ENCODE results near the gene HUNK.
"Not testable (repeated sequence)": the region's sequence is repeated elsewhere in the genome, so short reads cannot be mapped to it uniquely, and the experiment has no call there.

Gene HUNK

DNA sequence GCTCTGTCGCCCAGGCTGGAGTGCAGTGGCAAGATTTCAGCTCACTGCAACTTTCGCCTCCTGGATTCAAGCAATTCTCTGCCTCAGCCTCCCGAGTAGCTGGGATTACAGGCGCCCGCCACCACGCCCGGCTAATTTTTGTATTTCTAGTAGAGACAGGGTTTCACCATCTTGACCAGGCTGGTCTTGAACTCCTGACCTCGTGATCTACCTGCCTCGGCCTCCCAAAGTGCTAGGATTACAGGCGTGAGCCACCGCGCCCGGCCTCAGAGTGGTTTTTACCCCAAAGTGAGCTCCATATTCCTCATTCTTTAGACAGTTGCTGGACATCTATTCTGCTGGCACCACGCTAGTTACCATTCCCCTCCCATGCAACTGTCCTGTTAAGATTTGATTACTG is 1.4 kb upstream of the HUNK start:
- DNase-seq = not testable (repeated sequence)

DNA sequence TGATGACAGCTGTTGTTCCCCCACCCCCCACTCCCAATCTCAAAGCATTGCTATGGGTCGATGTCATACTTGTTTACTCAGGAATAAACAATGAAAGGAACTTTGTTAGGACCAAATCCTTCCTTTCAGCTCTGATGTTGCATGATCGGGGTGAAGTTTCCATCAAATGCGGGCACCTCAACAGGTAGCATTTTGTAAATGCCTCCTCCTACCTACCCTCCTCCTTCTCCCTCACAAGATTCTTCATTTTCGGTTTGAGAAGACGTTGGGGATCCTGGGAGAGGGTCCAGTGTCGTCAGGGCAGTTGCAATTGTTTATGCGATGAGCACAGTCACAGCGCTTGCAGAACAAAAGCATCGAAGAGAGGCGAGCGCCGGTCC is 758 bp upstream of the HUNK start:
- DNase-seq = no peak

DNA sequence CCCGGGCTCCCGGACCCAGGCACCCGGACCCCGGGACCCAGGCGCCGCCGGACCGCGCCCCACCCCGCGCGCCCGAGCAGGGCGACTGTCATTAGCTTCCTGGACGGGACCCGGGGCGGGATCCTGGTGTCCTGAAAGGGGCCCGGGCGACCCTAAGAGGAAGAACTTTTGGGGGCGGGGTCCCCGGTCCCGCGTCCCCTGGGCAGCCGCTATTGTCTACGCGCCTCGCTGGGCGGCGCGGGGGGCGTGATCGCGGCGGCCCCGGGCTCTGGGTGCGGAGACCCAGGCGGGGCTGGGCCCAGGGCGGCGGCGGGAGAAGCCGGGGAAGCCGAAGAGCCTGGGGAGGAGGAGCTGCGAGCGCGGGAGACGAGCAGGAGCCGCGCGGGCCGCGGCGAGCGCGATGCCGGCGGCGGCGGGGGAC is 465 bp downstream of the HUNK start:
- DNase-seq = no peak

DNA sequence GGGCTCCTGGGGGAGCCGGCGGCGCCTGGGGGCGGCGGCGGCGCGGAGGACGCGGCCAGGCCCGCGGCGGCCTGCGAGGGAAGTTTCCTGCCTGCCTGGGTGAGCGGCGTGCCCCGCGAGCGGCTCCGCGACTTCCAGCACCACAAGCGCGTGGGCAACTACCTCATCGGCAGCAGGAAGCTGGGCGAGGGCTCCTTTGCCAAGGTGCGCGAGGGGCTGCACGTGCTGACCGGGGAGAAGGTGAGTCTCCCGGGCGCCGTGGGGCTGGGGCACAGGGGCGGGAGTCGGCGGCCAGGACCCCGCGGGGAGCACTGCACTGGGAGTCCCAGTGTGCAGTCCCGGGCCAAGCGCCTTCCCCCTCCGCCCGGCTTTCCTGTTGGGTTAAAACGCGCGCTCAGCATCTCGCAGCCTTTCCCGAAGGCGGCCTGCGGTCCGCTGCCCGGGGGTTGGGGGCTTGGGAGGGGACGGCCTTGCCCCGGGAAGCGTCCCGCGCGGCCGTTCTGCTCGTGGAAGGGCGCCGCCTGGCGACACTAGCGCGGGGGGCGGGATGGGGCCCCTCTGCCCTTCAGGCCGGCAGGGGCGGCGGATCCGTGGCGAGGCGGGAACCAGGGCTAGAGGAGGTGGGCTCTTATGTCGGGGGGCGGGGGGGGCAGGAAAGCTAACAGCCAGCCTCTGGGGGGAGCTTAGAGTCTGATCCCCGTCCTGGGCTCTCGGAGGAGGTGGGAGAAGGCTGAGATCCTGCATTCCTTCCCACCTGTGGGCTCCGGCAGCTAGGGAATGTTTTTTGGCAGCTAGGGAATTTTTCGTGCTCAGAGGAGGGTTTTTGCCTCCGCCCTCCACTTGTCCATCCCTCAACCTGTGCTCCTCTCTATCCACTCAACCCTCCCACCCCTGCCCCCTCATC is 1.1 kb downstream of the HUNK start:
- peak; percentile 3 to 57 for DNase-seq

DNA sequence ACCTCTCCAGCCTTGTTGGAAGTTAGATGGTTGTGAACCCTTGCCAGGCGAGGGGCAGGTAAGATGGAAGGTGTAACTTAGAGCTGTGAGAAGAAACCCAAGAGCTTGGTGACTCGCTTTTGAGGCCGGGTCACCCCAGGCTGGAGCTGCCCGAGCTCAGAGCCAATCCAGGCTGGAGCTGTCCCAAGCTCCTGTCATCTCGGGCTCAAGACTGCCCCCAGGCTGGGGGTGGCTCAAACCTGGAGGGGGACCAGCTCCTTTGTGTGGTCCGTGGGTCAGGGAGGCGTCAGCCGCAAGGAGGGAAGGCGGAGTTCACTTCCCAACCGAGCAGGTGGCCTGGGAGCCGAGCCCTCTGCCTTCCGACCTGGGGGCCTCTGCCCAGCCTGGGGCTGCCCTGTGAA is 2.0 kb downstream of the HUNK start:
- DNase-seq = no peak

DNA sequence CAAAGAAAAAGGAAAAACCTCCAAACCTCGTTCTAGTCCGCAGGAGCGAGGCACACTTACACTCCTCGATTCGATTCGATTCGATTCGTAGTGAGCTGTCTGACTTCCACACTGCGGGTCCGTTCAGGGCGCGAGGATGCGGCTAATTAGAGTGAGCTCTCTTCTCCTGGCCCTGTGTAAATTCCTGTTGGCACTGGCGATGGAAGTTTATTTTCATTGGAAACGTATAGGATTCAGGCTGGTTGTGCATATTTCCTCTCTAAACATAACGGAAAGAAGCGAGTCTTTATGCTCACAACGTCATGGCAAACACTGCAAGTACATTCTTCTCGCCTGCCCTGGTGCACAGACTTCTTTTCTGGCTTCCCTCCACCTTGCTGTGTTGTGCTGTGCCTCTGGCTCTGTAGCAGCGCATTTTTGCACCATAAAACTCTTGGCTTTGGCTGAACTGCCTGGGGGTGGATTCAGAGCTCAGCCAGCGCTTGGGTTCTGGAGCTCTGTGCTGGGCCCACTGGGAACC is 2.7 kb downstream of the HUNK start:
- DNase-seq = no peak

DNA sequence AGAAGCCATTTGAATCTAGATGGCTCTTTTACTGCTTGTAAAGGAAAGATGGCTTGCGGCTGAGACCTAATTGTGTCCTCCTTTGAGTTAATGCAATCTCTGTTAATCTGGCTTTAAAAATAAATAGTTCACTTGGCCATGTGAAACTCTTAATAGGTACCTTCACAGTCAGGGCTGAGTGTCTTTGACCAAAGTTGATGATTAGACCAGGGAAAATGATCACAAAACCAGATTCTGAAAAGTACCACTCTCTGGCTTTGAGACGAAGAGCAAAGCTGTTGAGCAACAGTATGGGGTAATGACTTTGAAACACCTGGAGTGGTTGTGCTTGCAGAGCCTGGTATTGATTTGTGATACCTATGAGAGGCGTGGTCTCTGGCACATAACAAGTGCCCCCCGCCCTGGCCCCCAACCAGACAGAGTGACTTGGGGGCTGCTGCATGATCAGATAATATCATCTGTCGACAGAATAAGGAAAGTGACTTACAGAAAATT is 4.7 kb downstream of the HUNK start:
- no peak for DNase-seq

DNA sequence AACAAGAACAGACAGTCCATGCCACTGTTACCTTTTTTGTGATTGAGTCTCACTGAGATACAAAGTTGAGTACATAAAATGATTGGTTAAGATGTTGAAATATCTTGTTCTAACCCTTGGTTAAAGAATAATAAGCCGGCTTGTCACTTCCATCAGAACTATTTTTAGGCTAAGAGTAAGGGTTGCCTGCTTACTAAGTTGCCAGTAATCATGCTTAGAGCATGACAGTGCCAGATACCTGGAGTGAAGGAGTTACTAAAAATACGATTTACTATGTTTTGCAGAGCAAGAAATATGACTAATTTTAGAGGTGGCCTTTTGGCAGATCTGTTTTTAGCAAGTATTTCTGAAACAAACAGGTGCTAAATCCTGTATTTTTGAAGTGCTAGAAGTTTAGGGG is 6.0 kb downstream of the HUNK start:
- no peak for DNase-seq

DNA sequence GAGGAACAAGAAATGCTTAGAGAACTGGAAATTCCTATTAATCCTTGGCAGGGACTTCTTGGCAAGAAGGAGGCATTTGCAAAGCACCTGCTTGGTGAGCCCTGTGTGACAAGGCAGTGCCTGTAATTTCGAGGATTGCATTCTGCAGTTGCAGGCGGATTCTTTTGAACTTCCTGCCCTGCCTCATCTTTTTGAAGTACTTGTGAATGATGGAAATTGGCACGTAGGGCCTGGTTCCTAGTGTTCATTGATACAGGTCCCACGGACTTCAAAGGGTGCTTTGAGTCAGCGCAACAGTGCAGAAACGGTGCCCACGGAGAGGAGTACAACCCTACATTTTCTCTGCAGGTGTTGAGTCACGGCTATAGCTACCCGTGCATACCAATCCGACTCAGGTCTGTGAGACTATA is 6.4 kb downstream of the HUNK start:
- no peak for DNase-seq

DNA sequence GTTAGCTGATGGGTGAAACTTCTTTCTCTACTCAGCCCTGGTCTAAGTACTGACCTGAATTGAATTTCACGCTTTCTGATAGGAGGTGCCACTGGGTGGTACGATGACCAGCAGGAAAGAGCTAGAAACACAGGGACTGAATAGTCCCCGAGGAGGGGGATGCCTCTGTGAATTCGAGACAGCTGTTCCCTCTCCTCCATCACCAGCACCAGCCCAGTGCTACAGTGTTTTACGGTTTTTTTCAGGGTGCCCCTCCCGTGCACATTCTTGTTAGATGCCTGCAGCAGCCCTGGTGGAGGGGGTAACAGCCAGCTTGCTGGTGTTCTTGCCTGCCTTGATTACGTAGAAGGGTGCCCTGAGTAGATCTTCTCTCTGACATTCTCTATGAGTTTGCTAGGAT is 7.1 kb downstream of the HUNK start:
- DNase-seq = no peak

DNA sequence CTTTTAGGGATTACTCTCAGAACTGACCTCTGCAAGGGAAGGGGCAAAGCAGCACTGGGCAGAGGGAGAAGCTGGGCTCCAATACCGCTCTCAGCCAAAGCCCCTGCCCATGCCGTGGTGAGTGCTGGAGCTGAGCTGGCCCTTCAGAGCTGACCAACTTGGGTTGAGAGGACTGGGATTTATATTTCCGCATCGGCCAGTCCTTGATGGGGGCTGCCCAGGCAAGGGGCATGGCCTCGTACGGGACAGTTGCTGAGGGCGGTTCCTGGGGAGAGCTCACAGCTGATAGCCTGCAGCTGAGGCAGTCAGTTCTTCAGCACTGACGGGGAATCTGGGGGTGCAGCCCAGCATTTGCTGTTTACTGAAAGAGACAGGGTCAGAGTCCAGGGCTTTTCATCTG is 8.0 kb downstream of the HUNK start:
- DNase-seq = no peak

DNA sequence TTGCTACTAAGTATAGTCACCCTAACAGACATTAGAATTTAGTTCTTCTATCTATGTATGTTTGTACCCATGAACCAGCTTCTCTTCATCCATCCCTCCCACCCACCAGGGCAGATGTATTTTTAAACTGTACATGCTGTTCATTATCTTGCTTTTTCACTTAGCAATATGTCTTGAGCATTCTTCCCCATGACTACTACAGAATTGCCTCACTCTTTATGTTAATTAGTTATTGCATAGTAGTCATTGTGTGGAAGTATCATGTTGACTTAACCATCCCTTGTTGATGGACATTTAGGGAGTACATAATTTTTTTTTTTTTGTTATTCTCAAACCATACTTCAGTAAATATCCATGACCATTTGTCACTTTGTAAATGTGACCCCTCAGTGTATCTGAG is 9.9 kb downstream of the HUNK start:
- no peak for DNase-seq

DNA sequence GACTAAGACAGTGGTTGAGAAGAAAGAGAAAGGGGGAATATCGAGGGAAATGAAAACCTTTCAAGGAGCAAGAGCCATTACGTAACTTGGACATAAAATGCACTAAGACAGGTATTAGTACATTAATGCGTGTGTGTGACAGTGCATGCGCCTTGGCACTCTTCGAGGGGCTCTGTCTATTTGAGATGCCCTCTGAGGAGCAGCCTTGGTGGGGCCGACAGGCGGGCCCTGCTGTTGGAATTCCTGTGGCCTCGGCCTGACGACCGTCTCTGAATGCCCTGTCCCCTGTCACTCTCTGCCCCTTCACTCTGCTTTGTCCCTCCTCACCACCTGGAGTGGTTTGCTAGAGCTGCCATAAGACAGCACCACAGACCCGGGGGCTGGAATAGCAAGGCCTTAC is 12.3 kb downstream of the HUNK start:
- no peak for DNase-seq

DNA sequence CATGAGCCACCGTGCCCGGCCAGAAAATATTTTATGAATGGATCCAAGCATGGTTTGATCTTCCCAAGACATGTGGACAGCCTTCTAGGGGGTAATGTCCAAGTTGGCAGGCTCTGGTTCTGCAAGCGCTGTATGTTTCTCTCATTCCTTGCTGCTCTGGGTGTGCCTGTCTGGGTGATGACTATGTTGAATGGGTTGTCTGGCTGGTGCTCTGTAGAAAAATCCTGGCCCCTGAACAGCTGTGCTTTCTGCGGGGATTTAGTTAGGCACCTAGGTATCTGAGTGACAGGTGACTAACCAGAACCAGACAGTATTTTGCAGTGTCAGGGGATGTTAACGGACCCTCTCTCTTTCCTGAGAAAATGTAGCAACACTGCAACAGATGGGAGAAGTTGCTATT is 14.1 kb downstream of the HUNK start:
- no peak for DNase-seq

DNA sequence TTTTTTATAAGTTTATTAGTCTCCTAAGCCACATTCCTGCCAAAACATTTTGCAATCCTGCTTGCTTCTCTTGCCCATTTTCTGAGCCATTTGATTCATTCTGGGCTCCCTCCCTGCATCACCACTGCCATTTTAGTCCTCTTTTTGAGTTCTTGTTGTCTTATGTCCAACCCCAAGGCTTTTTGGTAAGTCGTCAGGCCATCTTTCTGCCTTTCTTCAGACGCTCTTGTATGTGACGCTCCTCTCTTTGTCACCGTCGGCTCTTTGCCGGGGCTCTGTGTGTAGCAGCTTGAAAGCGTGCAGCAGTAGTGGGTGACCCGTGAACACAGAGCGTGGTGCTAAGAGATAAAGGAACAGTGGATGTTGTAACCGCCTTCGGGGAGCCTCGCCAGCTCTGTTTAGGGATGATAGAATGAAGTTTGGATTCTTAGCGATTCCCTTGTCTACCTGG is 14.6 kb downstream of the HUNK start:
- DNase-seq = no peak

DNA sequence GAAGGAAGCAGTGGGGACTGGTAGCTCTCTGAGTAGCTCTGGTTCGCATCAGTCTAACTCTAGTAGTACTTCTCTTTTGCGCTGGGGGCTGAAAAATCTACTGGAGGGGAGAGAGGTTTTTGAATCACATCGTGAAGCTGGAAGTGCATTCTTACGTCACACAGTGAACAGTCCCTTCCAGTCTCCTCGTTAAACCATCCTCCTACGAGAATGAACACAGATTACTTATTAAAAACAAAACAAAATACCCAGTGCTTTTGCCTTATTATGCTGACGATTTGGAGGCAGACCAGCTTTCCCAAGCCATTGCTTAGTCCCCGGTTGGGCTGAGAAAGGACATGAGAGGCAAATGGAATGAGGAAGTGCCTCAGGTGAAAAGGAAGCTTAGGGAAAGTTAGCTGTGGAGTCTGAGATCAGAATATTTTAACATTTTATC is 16.1 kb downstream of the HUNK start:
- DNase-seq = no peak

DNA sequence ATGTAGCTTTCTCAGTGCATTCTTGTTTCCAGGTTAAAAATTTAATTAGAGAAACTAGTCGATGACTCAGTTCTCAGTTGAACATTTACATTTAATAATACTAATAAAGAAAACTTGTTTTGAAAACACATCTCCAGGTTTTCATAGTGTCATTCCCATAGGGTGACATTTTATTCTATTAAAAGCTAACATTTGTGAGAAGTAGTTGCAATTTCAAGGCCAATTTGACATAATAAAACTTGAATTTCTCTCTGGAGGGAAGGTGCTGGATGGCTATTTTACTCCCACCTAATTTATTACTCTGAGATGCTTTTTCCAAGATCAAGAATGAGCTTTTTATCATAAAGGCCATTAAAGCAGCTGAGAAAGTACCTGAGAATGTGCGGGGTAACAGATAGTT is 16.6 kb downstream of the HUNK start:
- DNase-seq = no peak

DNA sequence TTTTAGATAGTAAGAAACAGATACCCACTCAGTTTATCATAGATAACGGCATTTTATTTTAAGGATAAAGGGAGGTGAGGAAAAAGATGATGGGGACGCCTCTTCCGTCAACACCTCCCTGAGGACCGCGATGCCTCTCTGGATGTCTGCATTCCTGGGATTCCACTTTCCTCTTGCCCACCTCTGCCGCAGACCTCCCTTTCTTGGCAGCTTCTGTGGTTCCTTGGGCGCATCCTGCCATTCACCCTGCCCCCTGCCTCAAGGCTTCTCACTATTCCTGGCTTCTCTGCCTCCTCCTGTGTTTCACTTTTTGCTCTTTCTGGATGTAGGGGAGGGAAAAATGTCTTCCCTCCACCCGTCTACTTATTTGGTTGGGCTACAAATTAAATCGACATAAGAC is 19.9 kb downstream of the HUNK start:
- DNase-seq = no peak

DNA sequence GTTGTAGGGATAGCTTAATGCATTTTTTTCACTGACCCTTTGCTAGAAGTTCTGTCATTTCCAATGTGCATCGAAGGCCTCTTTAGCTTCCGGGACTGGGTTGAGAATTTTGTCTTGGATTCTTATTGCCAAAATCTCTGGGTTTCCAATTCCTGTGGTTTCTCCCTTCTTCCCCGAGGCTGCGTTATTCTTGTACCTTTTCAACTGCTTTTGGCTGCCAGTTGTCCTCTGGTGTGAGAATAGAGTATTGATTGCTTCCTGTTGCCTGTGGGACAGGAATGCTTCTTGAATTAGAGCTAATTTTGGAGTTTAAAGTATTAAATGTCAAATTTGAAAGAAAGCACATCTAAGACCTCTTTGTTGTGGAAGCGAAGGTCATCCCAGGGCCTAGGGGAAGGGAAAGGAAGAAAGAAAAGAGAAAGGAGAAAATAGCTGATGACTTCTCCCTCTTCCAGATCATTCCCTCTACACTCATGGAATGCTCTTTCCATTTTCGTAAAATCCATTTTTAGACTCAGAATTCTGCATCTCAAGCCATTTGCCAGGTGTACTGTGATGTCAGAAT is 21.1 kb downstream of the HUNK start:
- DNase-seq = no peak

DNA sequence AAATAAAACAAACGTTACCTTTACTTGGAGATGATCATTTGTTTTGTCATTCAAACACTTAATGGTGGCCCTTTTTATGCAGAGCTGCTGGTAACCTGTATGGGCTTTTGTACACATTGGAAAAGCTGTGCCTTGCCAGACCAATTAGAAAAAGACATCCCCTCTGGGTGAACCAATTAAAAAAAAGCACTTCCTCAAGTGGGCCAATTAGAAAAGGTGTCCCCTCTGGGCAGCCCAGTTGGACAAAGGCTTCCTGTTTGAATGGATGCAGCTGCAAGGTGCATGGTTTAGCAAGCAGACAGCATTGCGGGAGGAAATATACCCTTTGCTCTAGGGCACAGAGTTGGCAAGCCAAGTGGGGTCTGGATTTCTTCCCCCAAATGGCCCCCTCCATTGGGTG is 21.6 kb downstream of the HUNK start:
- no peak for DNase-seq

DNA sequence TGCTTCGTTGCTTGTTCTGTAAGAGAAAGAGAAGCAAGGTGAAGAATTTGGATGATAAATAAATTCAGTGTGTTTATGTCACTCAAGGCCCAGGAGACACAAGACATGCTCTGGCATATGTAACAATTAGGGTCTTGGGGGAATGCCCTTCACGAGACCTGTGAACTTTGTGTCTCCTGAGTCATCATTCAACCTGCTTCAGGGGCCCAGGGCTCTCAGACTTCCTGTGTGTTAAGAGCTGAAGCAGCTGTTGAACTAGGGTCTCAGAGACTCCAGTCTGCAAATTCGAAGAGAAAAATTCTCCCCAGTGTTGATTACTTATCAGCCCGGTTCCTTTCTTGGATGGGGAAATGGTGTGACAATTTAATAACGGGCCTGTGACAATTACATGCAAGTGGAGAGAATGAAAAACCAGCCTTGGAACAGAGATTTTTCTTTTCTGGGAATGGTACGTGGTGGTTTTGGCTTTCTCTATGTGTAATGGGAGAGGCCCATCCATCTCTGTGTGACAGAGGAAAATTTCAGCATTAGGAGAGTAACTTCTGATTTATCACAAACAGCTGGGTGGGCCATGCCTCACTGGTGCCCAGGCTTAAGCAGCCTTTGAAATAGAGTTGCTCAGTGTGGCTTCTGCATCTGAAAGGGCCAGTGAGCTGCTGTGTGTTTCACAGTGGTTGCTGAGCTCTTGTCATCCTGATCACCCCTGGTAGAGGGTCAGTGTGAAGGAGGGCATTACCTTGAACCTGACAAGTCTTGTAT is 22.4 kb downstream of the HUNK start:
- DNase-seq = no peak

DNA sequence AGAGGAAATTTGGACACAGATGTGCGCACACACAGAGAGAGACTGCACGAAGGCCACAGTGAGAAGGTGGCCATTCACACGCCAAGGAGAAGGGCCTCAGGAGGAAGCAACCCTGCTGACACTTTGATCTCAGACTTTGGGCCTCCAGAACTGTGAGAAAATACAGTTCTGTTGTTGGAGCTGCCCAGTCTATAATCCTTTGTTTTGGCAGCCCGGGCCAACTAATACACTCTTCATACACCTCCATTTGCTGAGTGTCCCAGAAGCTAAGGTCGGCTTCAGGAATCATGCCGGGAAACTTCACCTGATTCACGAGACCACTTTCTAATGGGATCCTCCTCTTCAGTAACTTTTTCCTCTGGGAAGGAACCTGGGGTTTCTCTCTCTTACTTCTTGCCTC is 23.2 kb downstream of the HUNK start:
- no peak for DNase-seq

DNA sequence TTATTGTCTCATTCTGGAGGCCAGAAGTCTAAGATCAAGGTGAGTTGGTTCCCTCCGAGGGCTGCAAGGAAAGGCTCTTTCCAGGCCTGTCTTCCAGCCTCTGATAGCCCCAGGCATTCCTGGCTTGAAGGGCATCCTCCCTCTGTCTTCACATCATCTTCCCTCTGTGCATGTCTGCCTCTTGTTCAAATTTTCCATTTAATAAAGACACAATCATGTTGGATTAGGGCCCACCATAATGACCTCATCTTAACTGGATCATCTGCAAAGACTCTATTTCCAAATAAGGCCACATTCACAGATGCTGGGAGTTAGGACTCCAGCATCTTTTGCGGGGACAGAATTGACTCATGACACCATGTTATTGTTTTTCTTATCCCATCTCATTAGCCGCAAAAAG is 24.5 kb downstream of the HUNK start:
- no peak for DNase-seq
